ENCODE measurements around the gene EML6.
A peak's percentile ranks its signal among the peaks of the same experiment; 100 is the strongest.
"Not testable (repeated sequence)": the region's sequence is repeated elsewhere in the genome, so short reads cannot be mapped to it uniquely, and the experiment has no call there.

EML6 gene

DNA sequence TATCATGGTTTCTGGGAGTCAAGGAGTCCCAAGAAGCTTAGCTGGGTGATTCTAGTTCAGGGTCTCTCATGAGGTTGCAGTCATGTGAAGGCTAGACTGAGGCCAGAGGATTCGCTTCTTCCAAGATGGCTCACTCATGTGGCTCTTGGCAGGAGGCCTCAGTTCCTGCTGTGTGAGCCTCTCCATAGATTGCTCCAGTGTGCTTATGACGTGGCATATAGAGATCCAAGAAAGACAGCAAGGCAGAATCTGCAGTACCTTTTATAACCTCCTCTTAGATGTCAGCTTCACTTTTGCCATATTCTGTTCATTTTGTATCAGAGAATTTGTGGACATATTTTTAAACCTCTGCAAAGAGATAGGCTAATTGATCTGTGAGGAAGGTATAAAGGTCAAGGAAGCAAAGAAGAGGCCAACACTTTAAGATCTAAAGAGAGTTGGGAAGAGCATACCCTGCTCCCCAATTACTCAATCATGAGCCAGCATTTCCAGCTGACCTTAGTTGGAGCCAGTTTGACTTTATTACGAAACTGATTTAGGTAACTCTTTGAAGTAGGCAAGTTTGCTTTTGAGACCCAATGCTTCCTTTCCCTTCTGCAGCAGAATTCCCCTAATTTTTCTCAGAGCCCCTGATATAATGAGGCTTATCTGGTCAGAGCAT lies 134.7 kb downstream of the EML6 start:
- no peak for DNase-seq

DNA sequence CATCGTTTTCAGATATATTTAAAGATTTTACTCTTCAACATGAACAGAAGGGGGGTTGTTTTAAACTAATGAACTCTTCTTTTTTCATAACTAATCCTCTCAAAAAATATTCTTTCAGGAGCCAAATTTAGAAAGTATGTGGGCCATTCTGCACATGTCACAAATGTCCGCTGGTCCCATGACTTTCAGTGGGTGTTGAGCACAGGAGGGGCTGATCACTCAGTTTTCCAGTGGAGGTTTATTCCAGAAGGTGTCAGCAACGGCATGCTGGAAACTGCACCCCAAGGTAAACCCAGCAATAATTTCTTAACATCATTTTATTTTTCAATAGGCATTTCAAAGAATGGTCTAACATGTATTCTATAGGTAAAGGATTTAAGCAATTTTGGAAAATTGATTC lies 136.0 kb downstream of the EML6 start:
- DNase-seq, result no peak

DNA sequence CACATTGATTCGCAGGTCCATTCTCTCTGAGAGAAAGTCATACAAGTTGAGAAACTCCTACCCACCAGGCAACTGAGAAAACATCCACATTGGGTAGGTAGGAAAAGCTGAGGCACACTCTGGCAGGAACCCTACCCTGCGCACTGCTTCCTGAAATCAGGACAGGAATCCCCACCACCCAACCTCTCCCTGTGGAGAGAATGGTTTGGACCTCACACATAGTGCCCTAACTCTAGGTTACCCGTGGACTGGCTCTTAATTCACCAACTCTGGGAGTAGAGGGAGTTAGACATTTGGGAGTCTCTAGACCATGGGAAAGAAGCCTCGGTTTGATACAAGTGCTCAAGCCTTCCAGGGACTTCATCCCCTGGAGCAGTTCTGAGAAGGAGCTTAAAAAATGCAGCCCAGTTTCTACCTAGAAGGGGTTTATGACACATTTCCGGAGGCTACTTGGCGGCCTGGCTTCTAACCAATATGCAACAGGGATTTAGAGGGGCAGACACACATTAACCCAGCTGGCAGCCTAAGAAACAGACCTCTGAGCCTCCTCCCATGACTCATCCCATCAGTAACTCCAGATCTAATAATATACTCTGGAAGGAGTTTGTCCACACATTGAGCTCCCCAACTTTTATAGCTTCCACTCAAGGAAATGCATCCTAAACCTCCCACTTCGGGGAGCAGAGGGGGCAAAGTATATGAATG lies 136.7 kb downstream of the EML6 start:
- no peak for DNase-seq

DNA sequence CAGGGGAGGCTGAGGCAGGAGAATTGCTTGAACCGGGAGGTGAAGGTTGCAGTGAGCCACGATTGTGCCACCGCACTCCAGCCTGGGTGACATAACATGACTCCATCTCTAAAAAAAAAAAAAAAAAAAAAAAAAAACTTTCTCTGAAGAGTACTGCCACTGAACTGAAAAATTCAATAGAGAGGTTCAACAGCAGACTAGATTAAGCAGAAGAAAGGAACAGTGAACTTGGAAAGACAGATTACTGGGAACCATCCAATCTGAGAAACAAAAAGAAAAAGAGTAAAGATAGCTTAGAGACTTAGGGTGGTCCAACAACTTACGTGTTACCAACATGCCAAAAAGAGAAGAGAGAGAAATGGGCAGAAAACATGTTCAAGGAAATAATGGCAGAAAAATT lies 138.8 kb downstream of the EML6 start:
- DNase-seq, result no peak

DNA sequence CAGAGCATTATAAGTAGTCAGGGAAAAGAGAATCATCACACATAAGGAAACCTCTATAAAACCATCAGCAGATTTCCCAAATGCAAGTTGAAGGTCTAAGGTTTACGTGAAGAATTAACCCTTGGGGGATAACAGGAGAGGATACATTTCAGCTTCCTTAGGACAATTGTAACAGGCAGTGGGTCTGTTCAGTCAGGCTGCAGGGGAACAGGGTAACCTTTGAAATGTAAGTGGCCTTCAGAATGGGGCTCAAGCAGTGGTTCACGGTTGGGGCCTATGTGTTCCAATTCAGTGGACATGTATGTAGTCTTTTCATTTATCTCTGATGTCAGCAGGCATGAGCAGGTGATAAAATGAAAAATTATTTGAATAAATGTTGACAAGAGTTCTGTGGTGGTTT lies 139.3 kb downstream of the EML6 start:
- peak in 1 of 2 experiments; percentile 54 for DNase-seq

DNA sequence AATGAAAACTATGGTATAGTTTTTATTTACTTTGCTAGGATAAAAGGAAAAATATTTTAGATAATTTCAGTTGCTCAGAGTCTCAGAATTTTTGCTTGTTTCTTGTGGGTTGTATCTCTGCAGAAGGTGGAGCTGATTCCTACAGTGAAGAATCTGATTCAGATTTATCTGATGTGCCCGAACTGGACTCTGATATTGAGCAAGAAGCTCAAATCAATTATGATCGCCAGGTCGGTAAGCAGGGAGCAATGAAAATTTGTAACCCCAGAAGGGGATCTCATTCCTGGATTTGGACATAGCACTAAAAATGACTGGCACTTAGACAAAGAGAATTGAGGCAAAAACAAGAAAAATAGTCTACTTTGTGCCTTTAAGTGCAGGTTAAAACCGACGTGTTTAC lies 140.2 kb downstream of the EML6 start:
- DNase-seq, result no peak

DNA sequence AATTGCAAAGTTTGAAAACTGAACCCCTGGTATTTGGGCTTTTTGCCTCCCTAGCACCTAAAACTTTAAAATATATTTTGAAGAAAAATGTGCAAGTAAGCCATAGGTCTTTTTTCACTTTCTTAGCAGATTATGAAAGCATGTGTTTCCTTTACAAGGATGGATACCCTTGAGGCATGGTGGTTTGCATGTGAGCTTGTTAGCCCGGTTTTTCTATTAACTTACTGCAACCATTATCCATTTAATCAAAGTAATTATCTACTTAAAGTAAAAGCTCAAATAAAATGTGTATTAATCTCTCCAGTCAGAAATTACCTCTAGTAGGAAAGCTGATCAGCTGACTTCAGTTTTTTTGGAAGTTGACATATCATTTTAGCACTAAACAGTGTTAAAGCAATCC lies 140.6 kb downstream of the EML6 start:
- no peak for DNase-seq

DNA sequence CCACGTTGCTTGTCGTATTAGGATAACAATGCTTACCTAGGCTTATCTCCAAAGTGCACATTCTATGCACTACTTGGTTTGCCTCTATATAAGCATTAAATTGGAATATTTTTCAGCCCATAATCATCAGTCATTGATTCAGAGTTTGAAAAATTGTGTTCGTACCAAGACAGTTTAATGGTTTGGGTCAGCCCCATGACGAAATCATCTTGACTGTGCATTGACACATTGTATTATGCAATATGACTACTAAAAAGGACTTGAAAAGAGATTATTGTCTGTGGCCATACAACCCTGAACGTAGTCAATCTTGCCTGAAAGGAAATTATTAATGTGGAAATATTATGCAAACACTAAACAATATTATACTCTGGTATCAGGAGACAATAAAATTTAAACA lies 141.3 kb downstream of the EML6 start:
- no peak for DNase-seq

DNA sequence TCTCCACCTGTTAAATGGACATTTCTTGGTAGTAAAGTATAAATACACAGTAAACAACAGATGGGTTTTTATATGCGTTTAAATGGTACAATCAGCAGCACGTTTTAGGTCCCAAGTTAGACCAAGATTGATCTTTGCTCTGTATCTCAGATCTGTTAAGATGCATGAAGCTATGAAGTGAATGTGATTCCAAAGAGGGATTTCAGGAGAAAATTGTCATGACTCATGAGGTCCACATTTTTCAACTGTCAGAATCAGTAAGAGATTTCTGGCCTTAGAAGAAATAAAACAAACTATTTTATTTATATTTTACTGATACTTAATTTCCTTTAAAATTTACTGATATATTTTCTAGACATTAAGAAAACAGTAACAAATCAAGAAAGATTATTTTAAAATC lies 142.7 kb downstream of the EML6 start:
- DNase-seq, result no peak

DNA sequence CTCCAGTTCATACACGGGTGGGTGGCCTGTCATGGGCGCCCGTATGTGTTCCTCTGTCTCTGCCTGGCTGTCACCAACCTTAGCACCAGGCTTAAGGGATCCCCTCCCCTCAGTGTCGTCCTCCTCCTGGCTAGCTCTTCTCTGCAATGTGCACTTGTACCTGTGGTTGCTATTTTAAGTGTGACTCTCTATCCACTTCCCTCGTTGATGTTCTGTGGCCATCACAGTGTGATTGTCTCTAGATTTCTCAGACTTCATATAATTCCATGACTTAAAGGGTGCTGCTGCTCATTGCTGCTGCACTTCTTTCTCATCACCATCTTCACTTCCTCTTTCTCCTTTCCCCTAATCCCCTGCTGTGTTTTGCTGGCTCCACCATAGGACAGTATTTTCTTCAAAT lies 143.4 kb downstream of the EML6 start:
- DNase-seq, result no peak

DNA sequence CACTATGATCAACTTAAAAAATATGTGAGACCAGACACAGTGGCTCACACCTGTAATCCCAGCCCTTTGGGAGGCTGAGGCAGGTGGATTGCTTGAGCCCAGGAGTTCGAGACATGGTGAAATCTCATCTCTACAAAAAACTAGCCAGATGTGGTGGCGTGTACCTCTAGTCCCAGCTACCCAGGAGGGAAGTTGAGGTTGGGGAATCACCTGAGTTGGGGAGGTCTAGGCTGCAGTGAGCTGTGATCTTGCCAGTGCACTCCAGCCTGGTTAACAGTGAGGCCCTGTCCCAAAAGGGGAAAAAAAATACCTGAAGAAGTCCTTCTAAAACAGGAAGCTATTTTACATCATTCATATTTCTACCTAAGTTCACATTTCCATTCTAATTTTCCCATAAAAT lies 144.0 kb downstream of the EML6 start:
- DNase-seq, result no peak

DNA sequence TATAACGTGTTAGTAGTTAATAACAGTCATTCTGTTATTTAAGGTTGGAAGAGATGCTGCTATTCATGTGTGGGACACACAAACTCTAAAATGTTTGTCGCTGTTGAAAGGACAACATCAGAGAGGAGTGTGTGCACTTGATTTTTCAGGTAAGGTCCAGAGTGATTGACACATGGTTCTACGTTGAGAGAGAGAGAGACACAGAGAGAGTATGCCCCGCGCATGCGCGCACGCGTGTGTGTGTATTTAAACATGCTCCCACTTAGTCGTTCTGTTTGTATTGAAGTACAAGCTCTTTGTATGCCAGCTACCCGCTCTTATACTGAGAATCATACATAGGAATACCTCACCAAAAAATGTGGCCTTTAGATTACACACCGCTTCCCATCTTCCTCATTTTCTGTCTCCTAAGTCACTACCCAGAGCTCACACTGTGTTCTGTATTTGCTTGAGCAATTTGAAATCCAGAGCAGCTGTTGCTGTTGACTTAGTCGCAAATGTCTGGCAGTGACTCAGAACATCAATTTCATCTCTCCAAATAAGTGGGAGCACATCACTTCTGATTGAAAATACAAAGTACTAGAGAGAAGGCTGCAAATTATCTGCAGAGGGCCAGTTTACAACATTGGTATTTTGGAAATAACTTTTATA lies 148.1 kb downstream of the EML6 start:
- DNase-seq, result no peak

DNA sequence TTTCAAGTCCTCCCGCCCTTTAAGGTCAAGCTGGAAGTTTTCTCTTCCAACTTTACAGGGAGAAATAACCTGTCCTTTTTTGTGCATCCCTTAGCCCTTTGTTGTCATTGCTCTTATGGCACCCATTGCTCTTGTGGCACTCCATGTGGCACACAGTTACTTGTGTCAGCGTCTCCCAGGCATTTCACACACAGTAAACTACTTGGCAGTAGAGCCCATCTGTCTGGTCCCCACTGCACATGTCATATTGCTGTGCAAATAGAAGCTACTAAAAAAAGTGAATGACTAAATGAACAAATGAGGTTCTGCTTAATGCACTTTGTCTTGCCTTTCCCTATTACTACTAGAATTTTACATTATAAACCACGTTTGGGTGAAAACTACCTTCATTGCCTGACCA lies 149.3 kb downstream of the EML6 start:
- DNase-seq, result no peak

DNA sequence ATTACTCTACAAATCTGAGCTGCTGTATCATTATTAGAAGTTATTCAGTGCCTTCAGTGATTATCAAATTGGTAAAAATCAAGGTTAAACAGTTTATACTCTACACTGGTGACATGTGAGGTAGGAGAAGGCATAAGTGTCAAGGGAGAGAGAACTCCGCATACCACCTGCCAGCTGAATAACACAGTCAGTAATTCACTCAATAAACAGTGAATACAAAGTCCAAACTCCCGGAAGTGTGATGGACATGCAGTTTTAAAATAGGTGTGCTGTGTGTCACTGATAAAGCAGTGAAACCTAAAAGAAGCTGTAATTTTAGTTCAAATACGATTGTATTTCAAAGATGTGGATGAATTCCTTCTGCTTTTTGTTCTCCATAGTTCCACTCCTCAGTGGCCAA lies 149.8 kb downstream of the EML6 start:
- not testable (repeated sequence) for DNase-seq

DNA sequence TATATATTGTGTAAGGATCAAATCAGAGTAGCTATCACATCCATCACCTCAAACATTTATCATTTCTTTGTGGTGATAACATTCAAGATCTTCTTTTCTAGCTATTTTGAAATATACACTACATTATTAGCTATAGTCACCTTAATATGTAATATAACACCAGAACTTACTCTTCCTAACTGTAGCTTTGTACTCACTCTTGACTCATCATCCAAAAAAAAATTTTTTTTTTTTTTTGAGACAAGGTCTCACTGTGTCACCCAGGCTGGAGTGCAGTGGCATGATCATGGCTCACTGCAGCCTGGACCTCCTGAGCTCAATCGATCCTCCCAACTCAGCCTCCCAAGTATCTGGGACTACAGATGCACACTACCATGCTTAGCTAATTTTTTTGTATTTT lies 153.3 kb downstream of the EML6 start:
- DNase-seq, result no peak

DNA sequence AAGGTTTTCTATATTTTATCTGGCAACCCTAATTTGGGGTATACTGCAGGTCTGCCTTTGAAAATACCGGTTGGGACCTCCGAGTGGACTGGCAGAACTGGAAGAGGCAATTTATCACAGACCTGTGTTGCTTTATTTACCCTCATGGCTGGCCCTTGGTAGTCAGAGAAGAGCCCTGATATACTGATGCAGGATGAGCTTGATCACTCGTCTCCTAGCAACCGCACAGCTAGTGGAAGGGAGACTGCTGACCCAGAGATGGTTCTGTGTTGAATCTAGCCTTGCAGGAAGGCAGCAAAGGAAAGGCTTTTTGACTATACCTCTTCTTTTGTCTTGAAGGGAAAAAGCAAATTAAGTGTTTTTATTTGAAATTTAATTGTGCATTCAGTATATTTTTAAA lies 154.7 kb downstream of the EML6 start:
- no peak for DNase-seq

DNA sequence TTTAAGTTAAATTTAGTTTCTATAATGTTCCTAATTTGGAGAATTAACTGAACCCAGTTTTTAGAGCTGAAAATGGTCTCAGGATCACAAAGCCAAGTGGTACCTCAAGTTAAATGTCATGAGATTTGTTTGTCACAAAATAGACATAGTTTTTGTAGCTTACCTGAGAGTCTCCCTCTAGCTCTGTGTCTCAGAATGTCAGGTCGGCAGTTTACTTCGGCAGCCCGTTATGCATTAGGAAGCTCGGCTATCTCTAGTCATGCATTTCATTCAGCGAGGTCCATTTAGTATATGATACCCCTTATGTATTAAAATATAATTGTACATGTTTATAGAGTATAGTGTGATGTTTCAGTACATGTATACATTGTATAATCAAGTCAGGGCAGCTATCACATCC lies 155.6 kb downstream of the EML6 start:
- no peak for DNase-seq

DNA sequence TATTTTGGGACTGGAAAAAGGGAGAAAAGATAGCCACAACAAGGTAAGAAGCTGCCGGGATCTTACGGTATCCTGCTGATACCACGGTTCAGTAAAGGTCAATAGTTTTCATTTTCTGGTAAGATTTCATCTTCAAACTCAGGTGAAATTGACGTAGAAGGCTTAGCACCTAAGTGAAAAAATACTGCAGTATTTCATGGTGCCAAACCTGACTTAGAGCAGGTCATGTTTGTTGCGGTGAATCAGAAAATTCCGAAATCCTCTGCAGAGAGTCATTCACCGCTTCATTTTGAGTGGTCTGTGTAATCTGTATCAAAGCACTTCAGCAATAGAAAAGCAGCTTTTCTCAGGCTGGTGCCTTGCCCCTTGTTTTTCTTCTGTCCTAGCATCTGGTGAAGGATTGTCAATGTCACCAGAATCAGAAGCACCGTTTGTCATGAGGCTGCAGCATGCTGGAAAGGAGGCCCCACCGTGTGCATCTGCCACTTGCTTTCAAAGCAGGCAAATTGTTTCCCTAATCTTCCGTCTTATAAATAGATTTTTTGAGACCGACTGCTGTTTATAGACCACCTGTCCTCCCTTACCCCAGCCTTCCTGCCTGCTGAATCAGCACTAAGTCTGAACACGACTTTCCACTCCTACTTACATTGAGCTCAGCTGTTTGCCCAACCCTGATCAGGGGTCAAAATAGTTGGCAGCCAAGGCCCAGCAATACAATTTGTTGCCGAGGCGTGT lies 156.3 kb downstream of the EML6 start:
- DNase-seq, result no peak

DNA sequence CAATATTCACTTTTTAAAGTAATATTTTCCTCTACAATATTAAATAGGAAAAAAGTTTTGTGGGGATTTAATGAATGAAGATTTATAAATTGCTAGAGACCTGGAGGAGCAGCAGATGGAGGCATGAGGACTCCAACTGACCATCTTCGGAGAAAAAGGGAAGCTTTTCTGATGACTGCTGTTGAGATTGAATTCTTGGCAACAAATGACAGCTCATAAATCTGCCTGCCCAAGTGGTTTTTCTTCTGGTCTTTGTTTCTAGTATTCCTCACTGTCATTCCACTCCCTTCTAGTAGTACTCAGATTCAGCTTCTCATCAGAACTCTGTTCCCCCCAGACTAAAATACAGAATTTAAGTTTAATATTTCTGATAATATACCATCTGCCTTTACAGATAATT lies 157.0 kb downstream of the EML6 start:
- DNase-seq, result no peak

DNA sequence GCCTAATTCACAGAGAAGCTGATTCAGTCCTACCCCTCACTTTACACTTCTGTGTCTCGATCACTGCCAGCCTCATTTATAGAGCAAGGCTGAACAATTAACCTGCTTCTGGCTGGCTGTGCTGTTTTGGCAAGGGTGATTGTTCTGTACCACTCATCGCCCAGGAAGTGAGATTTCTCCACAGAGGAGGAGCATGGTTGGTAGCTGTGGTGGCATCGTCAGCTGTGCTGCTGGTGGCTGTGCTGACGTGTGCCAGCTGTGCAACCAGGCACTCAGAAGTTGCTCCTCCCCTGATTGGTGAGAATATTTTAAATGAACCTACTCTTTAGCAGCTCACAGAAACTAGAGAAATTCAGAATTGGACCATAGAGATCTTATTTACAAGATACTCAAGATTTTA lies 158.3 kb downstream of the EML6 start:
- DNase-seq, result no peak

DNA sequence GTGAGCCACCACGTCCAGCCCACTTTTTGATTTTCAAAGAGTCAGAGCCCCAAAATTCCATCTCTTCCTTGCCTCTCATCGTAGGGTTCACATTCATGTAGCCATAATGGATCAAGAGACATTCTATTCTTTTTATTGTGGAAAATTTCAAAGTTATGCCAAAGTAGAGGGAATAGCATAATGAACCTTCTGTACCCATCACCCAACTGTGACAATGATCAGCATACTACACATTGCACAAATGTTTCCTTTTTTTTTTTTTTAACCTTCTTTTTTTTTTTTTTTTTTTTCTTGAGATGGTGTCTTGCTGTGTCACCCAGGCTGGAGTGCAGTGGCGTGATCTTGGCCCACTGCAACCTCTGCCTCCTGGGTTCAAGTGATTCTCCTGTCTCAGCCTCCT lies 162.4 kb downstream of the EML6 start:
- DNase-seq, result no peak

DNA sequence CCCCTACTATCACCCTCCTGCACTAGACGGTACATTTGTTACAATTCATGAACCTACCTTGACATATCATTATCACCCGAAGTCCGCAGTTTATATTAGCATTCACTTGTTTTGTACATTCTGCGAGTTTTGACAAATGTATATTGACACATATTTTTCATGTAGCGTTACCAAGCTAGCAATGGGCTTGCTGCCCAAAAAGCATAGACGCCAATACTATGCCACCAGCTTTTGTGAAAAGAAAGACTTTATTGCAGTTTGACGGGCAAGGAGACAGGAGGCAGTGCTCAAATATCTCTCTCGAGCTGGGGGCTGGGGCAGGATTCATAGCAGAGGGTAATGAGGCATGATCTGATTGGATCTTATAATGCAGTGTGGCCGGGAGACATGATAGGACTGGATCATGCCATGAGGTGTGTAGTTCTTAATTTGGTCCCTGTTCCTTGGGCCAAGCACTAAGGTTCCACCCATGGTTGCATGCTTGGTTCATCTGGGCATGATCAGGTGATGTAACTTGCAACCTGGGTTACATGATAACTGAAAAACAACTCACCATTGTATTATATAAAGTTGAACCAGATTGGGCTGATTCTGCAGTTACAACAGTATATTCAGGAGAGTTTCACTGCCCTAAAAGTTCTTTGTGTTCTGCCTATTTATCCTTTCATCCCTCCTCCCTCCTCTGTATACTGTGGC lies 164.5 kb downstream of the EML6 start:
- DNase-seq, result no peak

DNA sequence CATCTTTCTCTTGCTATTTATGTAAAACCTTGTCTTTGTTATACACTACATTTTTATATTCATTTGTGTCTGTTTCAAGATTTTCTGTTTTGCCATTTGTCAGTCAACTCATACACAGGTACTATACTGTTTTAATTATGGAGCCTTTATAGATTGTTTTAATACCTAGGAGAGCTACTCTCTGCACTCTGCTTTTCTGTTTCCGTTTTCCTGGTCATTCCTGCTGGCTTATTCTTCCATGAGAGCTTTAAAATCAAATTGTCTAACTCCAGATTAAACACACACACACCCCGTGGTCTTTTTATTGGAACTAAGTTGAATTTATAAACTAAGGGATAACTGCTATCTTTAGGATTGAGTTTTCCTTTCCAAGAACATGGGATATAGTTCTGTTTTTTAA lies 165.6 kb downstream of the EML6 start:
- DNase-seq, result no peak
